NCI-H1417 (cell line): ENCODE measurements around the gene NDEL1.

Experiments used
- DNase-seq, 3 experiments: peaks; one replicate each; lab custom pipeline; 2025; lab: John Stamatoyannopoulos, UW

The NDEL1 gene

GRCh38 chr17:8458128-8458527 is 22.4 kb downstream of the NDEL1 start:
- DNase-seq = no peak

- DNase-seq = peak; percentile 48 to 88 (median 49)
Observed at GRCh38 chr17:8459107-8459506, 23.4 kb downstream of the NDEL1 start.

- DNase-seq = no peak
Observed at GRCh38 chr17:8459831-8460230, 24.1 kb downstream of the NDEL1 start.

GRCh38 chr17:8462564-8462963 is 26.9 kb downstream of the NDEL1 start:
- DNase-seq = no peak

GRCh38 chr17:8463099-8463498 is 27.4 kb downstream of the NDEL1 start:
- no peak for DNase-seq

GRCh38 chr17:8464941-8465340 is 29.3 kb downstream of the NDEL1 start:
- DNase-seq = no peak

- DNase-seq = no peak
Observed at GRCh38 chr17:8465356-8465755, 29.7 kb downstream of the NDEL1 start.

GRCh38 chr17:8465759-8466158 is 30.1 kb downstream of the NDEL1 start:
- peak in 1 of 3 experiments; percentile 14 for DNase-seq

- DNase-seq = no peak
Observed at GRCh38 chr17:8466456-8466855, 30.8 kb downstream of the NDEL1 start.

- DNase-seq = no peak
Observed at GRCh38 chr17:8466873-8467272, 31.2 kb downstream of the NDEL1 start.

- DNase-seq = no peak
Observed at GRCh38 chr17:8467527-8467926, 31.8 kb downstream of the NDEL1 start.

- no peak for DNase-seq
Observed at GRCh38 chr17:8468127-8468526, 32.4 kb downstream of the NDEL1 start.

- DNase-seq = peak in 1 of 3 experiments; percentile 6
Observed at GRCh38 chr17:8468980-8469379, 33.3 kb downstream of the NDEL1 start.

GRCh38 chr17:8469964-8470363 is 34.3 kb downstream of the NDEL1 start:
- peak in 1 of 3 experiments; percentile 3 for DNase-seq

GRCh38 chr17:8470447-8471047 is 34.9 kb downstream of the NDEL1 start:
- peak in 2 of 3 experiments; percentile 4 to 65 for DNase-seq

GRCh38 chr17:8472663-8473062 is 37.0 kb downstream of the NDEL1 start:
- DNase-seq = no peak

- DNase-seq = no peak
Observed at GRCh38 chr17:8473451-8474192, 37.9 kb downstream of the NDEL1 start.

GRCh38 chr17:8474826-8475225 is 39.1 kb downstream of the NDEL1 start:
- no peak for DNase-seq

- no peak for DNase-seq
Observed at GRCh38 chr17:8475227-8475626, 39.5 kb downstream of the NDEL1 start.

GRCh38 chr17:8475781-8476180 is 40.1 kb downstream of the NDEL1 start:
- peak in 1 of 3 experiments; percentile 1 for DNase-seq

GRCh38 chr17:8476741-8477140 is 41.1 kb downstream of the NDEL1 start:
- DNase-seq = no peak

- DNase-seq = no peak
Observed at GRCh38 chr17:8477171-8477570, 41.5 kb downstream of the NDEL1 start.

- DNase-seq = no peak
Observed at GRCh38 chr17:8477715-8478441, 42.2 kb downstream of the NDEL1 start.
